HepG2 (cell line): ENCODE data around the gene SLC9A8. TPM values are rescaled to one million over a fixed set of nuclear protein-coding genes. Genes with fewer than 3 reads are reported as not detected.

Experiments
- AGO1 ChIP-seq: fragments of 200-400 bp; formaldehyde crosslinking; IDR thresholded peaks from 2 replicates; pipeline ENCODE4 v1.6.1; 2017; ENCODE audit warnings: mild to moderate bottlenecking, low read depth, low read length, moderate library complexity; ENCODE audit not compliant: poor library complexity, severe bottlenecking
- BRD4 ChIP-seq: sonication (generic); formaldehyde crosslinking; IDR thresholded peaks from 2 replicates; pipeline ENCODE4 v1.4.0; 2020; ENCODE audit warnings: missing genetic modification reagents
- ESRRA ChIP-seq: sonication (generic); formaldehyde crosslinking; IDR thresholded peaks from 2 replicates; pipeline ENCODE4 v1.5.1; 2020; ENCODE audit warnings: mild to moderate bottlenecking, low read depth, missing genetic modification reagents
- ETS1 ChIP-seq: sonication (generic); formaldehyde crosslinking; IDR thresholded peaks from 2 replicates; pipeline ENCODE4 v1.4.0; 2020; ENCODE audit warnings: missing genetic modification reagents
- GABPA ChIP-seq, 2 experiments: IDR thresholded peaks; 2 replicates each; pipeline ENCODE4 v1.6.1; 2011 to 2016; ENCODE audit warnings: low read depth in 2 of 2, low read length in 1 of 2, missing biosample characterization in 1 of 2, missing genetic modification characterization in 1 of 2
- GTF3A ChIP-seq: sonication (generic); formaldehyde crosslinking; conservative IDR thresholded peaks from 2 replicates; pipeline ENCODE4 v1.4.0; 2020; ENCODE audit warnings: mild to moderate bottlenecking, missing genetic modification reagents
- MXI1 ChIP-seq: IDR thresholded peaks from 3 replicates; pipeline ENCODE4 v1.6.1; 2012; ENCODE audit warnings: low read depth, low read length, inconsistent platforms, borderline replicate concordance
- NFIB ChIP-seq: sonication (generic); formaldehyde crosslinking; IDR thresholded peaks from 2 replicates; pipeline ENCODE4 v1.9.0; 2021; ENCODE audit warnings: missing genetic modification reagents, mild to moderate bottlenecking, borderline replicate concordance
- NONO ChIP-seq, 2 experiments: fragments of 450-650 bp in 1 of 2; sonication (generic) in 1 of 2; formaldehyde crosslinking in 1 of 2; IDR thresholded peaks in 1 of 2; conservative IDR thresholded peaks in 1 of 2; 2 replicates each; pipeline versions ENCODE4 v1.6.1 to v1.8.0; 2017 to 2022; ENCODE audit warnings: mild to moderate bottlenecking in 1 of 2, missing genetic modification reagents in 1 of 2, moderate library complexity in 1 of 2
- NR3C1 ChIP-seq: sonication (generic); formaldehyde crosslinking; IDR thresholded peaks from 2 replicates; pipeline ENCODE4 v1.4.0; 2020; ENCODE audit warnings: missing genetic modification reagents
- PAX8 ChIP-seq: sonication (generic); formaldehyde crosslinking; IDR thresholded peaks from 2 replicates; pipeline ENCODE4 v1.8.0; 2022; ENCODE audit warnings: mild to moderate bottlenecking, missing genetic modification reagents, borderline replicate concordance
- REXO4 ChIP-seq: sonication (generic); formaldehyde crosslinking; IDR thresholded peaks from 2 replicates; pipeline ENCODE4 v1.8.0; 2022; ENCODE audit warnings: missing genetic modification reagents, mild to moderate bottlenecking, borderline replicate concordance
- RNF2 ChIP-seq: fragments of 450-650 bp; conservative IDR thresholded peaks from 2 replicates; pipeline ENCODE4 v1.6.1; 2016; ENCODE audit warnings: low read depth
- XBP1 ChIP-seq: sonication (generic); formaldehyde crosslinking; IDR thresholded peaks from 2 replicates; pipeline ENCODE4 v1.5.0; 2020; ENCODE audit warnings: missing genetic modification reagents
- ZBTB21 ChIP-seq: sonication (generic); formaldehyde crosslinking; IDR thresholded peaks from 2 replicates; pipeline ENCODE4 v1.4.0; 2020; ENCODE audit warnings: missing genetic modification reagents
- ZBTB44 ChIP-seq: sonication (generic); formaldehyde crosslinking; IDR thresholded peaks from 2 replicates; pipeline ENCODE4 v1.4.0; 2020; ENCODE audit warnings: missing genetic modification reagents
- ZNF296 ChIP-seq: sonication (generic); formaldehyde crosslinking; conservative IDR thresholded peaks from 2 replicates; pipeline ENCODE4 v1.5.0; 2020; ENCODE audit warnings: mild to moderate bottlenecking, missing genetic modification reagents
- ZNF343 ChIP-seq: sonication (generic); formaldehyde crosslinking; IDR thresholded peaks from 2 replicates; pipeline ENCODE4 v1.4.0; 2020; ENCODE audit warnings: mild to moderate bottlenecking, missing genetic modification reagents
- ZNF430 ChIP-seq: sonication (generic); formaldehyde crosslinking; IDR thresholded peaks from 2 replicates; pipeline ENCODE4 v1.9.0; 2021; ENCODE audit warnings: mild to moderate bottlenecking, missing genetic modification reagents
- ZNF512B ChIP-seq: sonication (generic); formaldehyde crosslinking; IDR thresholded peaks from 2 replicates; pipeline ENCODE4 v1.5.1; 2020; ENCODE audit warnings: missing genetic modification reagents, mild to moderate bottlenecking, borderline replicate concordance
- ZNF550 ChIP-seq: sonication (generic); formaldehyde crosslinking; IDR thresholded peaks from 2 replicates; pipeline ENCODE4 v1.4.0; 2020; ENCODE audit warnings: mild to moderate bottlenecking, missing genetic modification reagents, borderline replicate concordance
- ZNF615 ChIP-seq: sonication (generic); formaldehyde crosslinking; IDR thresholded peaks from 2 replicates; pipeline ENCODE4 v1.5.0; 2020; ENCODE audit warnings: mild to moderate bottlenecking, missing genetic modification reagents, borderline replicate concordance
- ZNF703 ChIP-seq: sonication (generic); formaldehyde crosslinking; IDR thresholded peaks from 2 replicates; pipeline ENCODE4 v1.5.1; 2020; ENCODE audit warnings: missing genetic modification reagents, mild to moderate bottlenecking, moderate library complexity, borderline replicate concordance
- polyA plus RNA-seq, 8 experiments: library from polyadenylated mRNA; depleted of rRNA in 3 of 8; stranded (reverse) in 7 of 8; unstranded in 1 of 8; fragments of >200 nt; fragmentation: Illumina TruSeq in 4 of 8; extraction: Trizol in 4 of 8; gene quantifications; 2 replicates each; pipeline versions ENCODE4 v1.2.1 to v1.2.3, GENCODE V29; 2011 to 2016; ENCODE audit warnings: low read depth in 4 of 8, missing spikeins in 1 of 8, mixed read lengths in 1 of 8; ENCODE audit not compliant: insufficient read depth in 1 of 8
- total RNA-seq, 5 experiments: library from RNA; depleted of rRNA; stranded (reverse); fragments of >200 nt; fragmentation: Illumina TruSeq; extraction: Trizol; gene quantifications; 2 replicates each; pipeline ENCODE4 v1.2.3, GENCODE V29; 2016; ENCODE audit warnings: low read depth in 1 of 5

The SLC9A8 gene
- total and polyA plus RNA-seq, 2 of the 13 experiments (the other 11 are each of a cell fraction or from before 2014, with no cell fraction given), result 4.1 to 7.4 TPM

GRCh38 chr20:49812507-49813304 is at the start of gene SLC9A8 (continued):
- peak; percentile 89; the same call in 1 of the 2 replicates for TF ChIP-seq ETS1 (CRISPR knock-in tag)
- peak; percentile 95; the same call in 1 of the 2 replicates for TF ChIP-seq GTF3A
- peak; percentile 79 for TF ChIP-seq AGO1
- TF ChIP-seq NONO (IDR thresholded peaks at IDR 0.05), result no peak
- TF ChIP-seq NONO (CRISPR knock-in tag; conservative IDR thresholded peaks at IDR 0.05), result peak; percentile 77; the same call in 1 of the 2 replicates
- TF ChIP-seq XBP1, result no peak
- TF ChIP-seq ZNF512B (CRISPR knock-in tag), result 0 out of 2 replicates have a peak, but pooled peaks have one; percentile 38
- 0 out of 2 replicates have a peak, but pooled peaks have one; percentile 67 for TF ChIP-seq PAX8 (CRISPR knock-in tag)
- no peak for TF ChIP-seq ZNF550 (CRISPR knock-in tag)
- no peak for TF ChIP-seq NFIB
- TF ChIP-seq ZBTB44 (CRISPR knock-in tag), result no peak
- peak; percentile 92 for TF ChIP-seq GABPA (IDR thresholded peaks at IDR 0.05; ENCODE audit: low read depth, low read length)
- peak; percentile 84 for TF ChIP-seq GABPA (CRISPR knock-in tag; IDR thresholded peaks at IDR 0.05; ENCODE audit: low read depth)
- TF ChIP-seq RNF2, result no peak
- TF ChIP-seq ZBTB21, result peak; percentile 53; the same call in 1 of the 2 replicates
- TF ChIP-seq REXO4 (CRISPR knock-in tag), result no peak
- no peak; the same call in 1 of the 2 replicates for TF ChIP-seq ZNF703 (CRISPR knock-in tag)
- TF ChIP-seq NR3C1, result no peak
- TF ChIP-seq BRD4 (CRISPR knock-in tag), result peak; percentile 44; the same call in 1 of the 2 replicates
- no peak for TF ChIP-seq ZNF296 (CRISPR knock-in tag)
- peak; percentile 96 for TF ChIP-seq ZNF343 (CRISPR knock-in tag)
- TF ChIP-seq ZNF615, result 0 out of 2 replicates have a peak, but pooled peaks have one; percentile 88
- no peak; the same call in 1 of the 2 replicates for TF ChIP-seq ZNF430 (CRISPR knock-in tag)
- TF ChIP-seq MXI1, result peak; percentile 78; the same call in 1 of the 3 replicates
- peak; percentile 79; the same call in 1 of the 2 replicates for TF ChIP-seq ESRRA (CRISPR knock-in tag)
